Bronchial epithelial cell (primary cell): ENCODE results near the gene MARCKS. TPM values are rescaled to one million over a fixed set of nuclear protein-coding genes. Genes with fewer than 3 reads are reported as not detected.
"Not testable (repeated sequence)": the region's sequence is repeated elsewhere in the genome, so short reads cannot be mapped to it uniquely, and the experiment has no call there.

Experiments
- DNase-seq: peaks from one replicate; pipeline ENCODE4 v3.0.0-alpha.2; 2010; ENCODE audit warnings: low read depth
- FAIRE-seq: peaks from 2 replicates; lab custom pipeline; 2011; peaks lifted over from hg19 to GRCh38; lab: Jason Lieb, UNC
- H3K27me3 ChIP-seq: 2 replicates; pipeline ENCODE4 v1.5.1; 2011; ENCODE audit warnings: low read length; ENCODE audit not compliant: control insufficient read depth, insufficient read depth
- H3K36me3 ChIP-seq: 2 replicates; pipeline ENCODE4 v1.5.1; 2011; ENCODE audit warnings: low read length; ENCODE audit not compliant: control insufficient read depth, insufficient read depth
- H3K4me3 ChIP-seq: 2 replicates; pipeline ENCODE4 v1.5.1; 2011; ENCODE audit warnings: mild to moderate bottlenecking, low read depth, low read length, control low read depth
- CTCF ChIP-seq: IDR thresholded peaks from 2 replicates; pipeline ENCODE4 v1.5.1; 2011; ENCODE audit warnings: mild to moderate bottlenecking, moderate library complexity, low read length, control low read depth, inconsistent platforms; ENCODE audit not compliant: insufficient read depth, severe bottlenecking
- total RNA-seq: library from RNA; depleted of rRNA; stranded (reverse); fragments of >200 nt; gene quantifications from 2 replicates; pipeline ENCODE4 v1.2.1, GENCODE V29; 2014

The MARCKS gene
- total RNA-seq, 1 donor from 2014 or later: 74.5 TPM

GRCh38 chr6:113903666-113904330 lies 46.7 kb downstream of the MARCKS start:
- Histone ChIP-seq H3K4me3 (no peak overlapping the region), H3K36me3 (no peaks in the 10 kb centered on the region), H3K27me3 (no peaks in the 10 kb centered on the region)
- no peak for FAIRE-seq
- no peak for DNase-seq
- no peak for TF ChIP-seq CTCF

- H3K36me3 ChIP-seq: no peaks in the 10 kb centered on the region
- no peak for DNase-seq
- FAIRE-seq: no peak
- H3K27me3 ChIP-seq: no peaks in the 10 kb centered on the region
- no peak overlapping the region for H3K4me3 ChIP-seq
- no peak for TF ChIP-seq CTCF
These were observed 50.1 kb downstream of the MARCKS start for GRCh38 chr6:113907102-113907815.

GRCh38 chr6:113908801-113909200 lies 51.7 kb downstream of the MARCKS start:
- no peaks in the 10 kb centered on the region for H3K27me3 ChIP-seq
- no peak overlapping the region for H3K4me3 ChIP-seq
- TF ChIP-seq CTCF: no peak
- FAIRE-seq (no peak), DNase-seq (no peak)
- H3K36me3 ChIP-seq: no peaks in the 10 kb centered on the region

GRCh38 chr6:113909224-113909856 lies 52.2 kb downstream of the MARCKS start:
- DNase-seq: peak; percentile 57
- no peak overlapping the region for H3K4me3 ChIP-seq
- TF ChIP-seq CTCF: peak; percentile 41
- no peaks in the 10 kb centered on the region for H3K36me3 ChIP-seq
- no peak for FAIRE-seq
- no peaks in the 10 kb centered on the region for H3K27me3 ChIP-seq

- FAIRE-seq, H3K27me3 ChIP-seq, H3K4me3 ChIP-seq, H3K36me3 ChIP-seq, DNase-seq: not testable (repeated sequence)
These were observed 53.1 kb downstream of the MARCKS start for GRCh38 chr6:113910285-113910684.

Other genes starting within 250 kb of the MARCKS start
- gene HDAC2, start 113.8 kb downstream of the MARCKS start, total RNA-seq: 55.2 and 99.8 TPM in 2 replicates